Liver (tissue), 9 donors: ENCODE measurements around the gene PEAK1. TPM values are rescaled to one million over a fixed set of nuclear protein-coding genes. Genes with fewer than 3 reads are reported as not detected.

Experiments
- DNase-seq: peaks from one replicate; pipeline ENCODE4 v3.0.0-alpha.2; 2017; ENCODE audit warnings: low spot score
- H3K27ac ChIP-seq, 2 donors: one replicate each; pipeline ENCODE4 v1.7.0; 2013; ENCODE audit warnings: inconsistent platforms in 2 of 2, low read length in 2 of 2, control low read depth in 1 of 2, low read depth in 1 of 2, mild to moderate bottlenecking in 1 of 2
- H3K27me3 ChIP-seq, 4 donors: one replicate each; pipeline versions ENCODE4 v1.6.1 to v1.7.0; 2013; ENCODE audit warnings: low read length in 3 of 4, inconsistent platforms in 1 of 4, mild to moderate bottlenecking in 1 of 4, moderate library complexity in 1 of 4; ENCODE audit not compliant: control insufficient read depth in 4 of 4, insufficient read depth in 4 of 4
- H3K36me3 ChIP-seq, 4 donors: one replicate each; pipeline versions ENCODE4 v1.6.1 to v1.7.0; 2013; ENCODE audit warnings: low read length in 3 of 4, mild to moderate bottlenecking in 3 of 4, low read depth in 1 of 4, moderate library complexity in 1 of 4; ENCODE audit not compliant: control insufficient read depth in 4 of 4, insufficient read depth in 3 of 4
- H3K4me1 ChIP-seq, 4 donors: one replicate each; pipeline versions ENCODE4 v1.6.1 to v1.7.0; 2013; ENCODE audit warnings: low read length in 3 of 4, mild to moderate bottlenecking in 3 of 4, moderate library complexity in 1 of 4; ENCODE audit not compliant: control insufficient read depth in 4 of 4, insufficient read depth in 4 of 4
- H3K4me3 ChIP-seq, 3 donors: one replicate each; pipeline versions ENCODE4 v1.6.1 to v1.7.0; 2013; ENCODE audit warnings: low read length in 3 of 3, control low read depth in 1 of 3, low read depth in 1 of 3, mild to moderate bottlenecking in 1 of 3
- H3K9ac ChIP-seq, 2 donors: one replicate each; pipeline ENCODE4 v1.7.0; 2013; ENCODE audit warnings: low read length in 2 of 2, mild to moderate bottlenecking in 2 of 2, moderate library complexity in 2 of 2, control low read depth in 1 of 2, low read depth in 1 of 2
- H3K9me3 ChIP-seq, 4 donors: one replicate each; pipeline versions ENCODE4 v1.6.1 to v1.7.0; 2013; ENCODE audit warnings: low read length in 3 of 4; ENCODE audit not compliant: control insufficient read depth in 4 of 4
- ATF3 ChIP-seq: IDR thresholded peaks from 2 replicates; pipeline ENCODE4 v1.6.1; 2016; ENCODE audit warnings: antibody characterized with exemption
- CTCF ChIP-seq: fragments of 150-350 bp; IDR thresholded peaks from 2 replicates; pipeline ENCODE4 v1.5.1; 2017; ENCODE audit warnings: improper control_type of control experiment, low read depth, low read length; ENCODE audit not compliant: missing input control
- EGR1 ChIP-seq, 2 donors: IDR thresholded peaks; 2 replicates each; pipeline ENCODE4 v1.6.1; 2016 to 2018; ENCODE audit warnings: antibody characterized with exemption in 2 of 2, low read depth in 2 of 2
- FOXA1 ChIP-seq: IDR thresholded peaks from 2 replicates; pipeline ENCODE4 v1.6.1; 2016; ENCODE audit warnings: antibody characterized with exemption
- FOXA2 ChIP-seq: IDR thresholded peaks from 2 replicates; pipeline ENCODE4 v1.6.1; 2016; ENCODE audit warnings: antibody characterized with exemption
- GABPA ChIP-seq, 2 donors: IDR thresholded peaks in 1 of 2; conservative IDR thresholded peaks in 1 of 2; 2 replicates each; pipeline ENCODE4 v1.6.1; 2016; ENCODE audit warnings: antibody characterized with exemption in 2 of 2, mild to moderate bottlenecking in 1 of 2, moderate library complexity in 1 of 2
- HNF4A ChIP-seq, 2 donors: conservative IDR thresholded peaks; 2 replicates each; pipeline ENCODE4 v1.6.1; 2016; ENCODE audit warnings: antibody characterized with exemption in 2 of 2, mild to moderate bottlenecking in 2 of 2
- HNF4G ChIP-seq: IDR thresholded peaks from 2 replicates; pipeline ENCODE4 v1.6.1; 2016; ENCODE audit warnings: antibody characterized with exemption
- JUND ChIP-seq, 2 donors: IDR thresholded peaks; 2 replicates each; pipeline ENCODE4 v1.6.1; 2016; ENCODE audit warnings: antibody characterized with exemption in 2 of 2
- MAX ChIP-seq: IDR thresholded peaks from 2 replicates; pipeline ENCODE4 v1.6.1; 2016; ENCODE audit warnings: antibody characterized with exemption
- NR2F2 ChIP-seq: IDR thresholded peaks from 2 replicates; pipeline ENCODE4 v1.6.1; 2016; ENCODE audit warnings: antibody characterized with exemption
- RAD21 ChIP-seq, 2 donors: IDR thresholded peaks; 2 replicates each; pipeline ENCODE4 v1.6.1; 2016; ENCODE audit warnings: antibody characterized with exemption in 2 of 2, mild to moderate bottlenecking in 2 of 2
- REST ChIP-seq: IDR thresholded peaks from 2 replicates; pipeline ENCODE4 v1.6.1; 2016; ENCODE audit warnings: antibody characterized with exemption, mild to moderate bottlenecking
- RXRA ChIP-seq, 2 donors: IDR thresholded peaks; 2 replicates each; pipeline ENCODE4 v1.6.1; 2017 to 2018; ENCODE audit warnings: antibody characterized with exemption in 2 of 2, mild to moderate bottlenecking in 1 of 2
- SP1 ChIP-seq: IDR thresholded peaks from 2 replicates; pipeline ENCODE4 v1.6.1; 2018; ENCODE audit warnings: antibody characterized with exemption, mild to moderate bottlenecking
- TAF1 ChIP-seq: conservative IDR thresholded peaks from 2 replicates; pipeline ENCODE4 v1.6.1; 2016; ENCODE audit warnings: antibody characterized with exemption, mild to moderate bottlenecking
- YY1 ChIP-seq: IDR thresholded peaks from 2 replicates; pipeline ENCODE4 v1.6.1; 2016; ENCODE audit warnings: antibody characterized with exemption, mild to moderate bottlenecking
- ZBTB33 ChIP-seq: IDR thresholded peaks from 2 replicates; pipeline ENCODE4 v1.6.1; 2016; ENCODE audit warnings: antibody characterized with exemption
- WGBS: extraction: QIAGEN DNeasy Blood & Tissue Kit; methylation state at CpG from one replicate; pipeline ENCODE4 v1.1.7; 2013; 5-methylcytosine and 5-hydroxymethylcytosine counted together
- polyA plus RNA-seq, 2 donors: library from polyadenylated mRNA; stranded (reverse) in 1 of 2; unstranded in 1 of 2; fragments of 200-250 nt in 1 of 2; fragments of >200 nt in 1 of 2; fragmentation: Nextera tagmentation in 1 of 2; extraction: Ambion mirVana in 1 of 2; gene quantifications; one replicate each; pipeline versions ENCODE4 v1.2.1 to v1.2.3, GENCODE V29; 2013 to 2015
- total RNA-seq, 2 donors: library from RNA; depleted of rRNA; stranded (reverse); fragments of >200 nt; gene quantifications; one replicate each; pipeline ENCODE4 v1.2.3, GENCODE V29; 2014
- donor health status: healthy.
- donor health status: healthy.
- donor health status: healthy.
- donor health status: healthy.
- donor health status: healthy.

PEAK1 gene
- total and polyA plus RNA-seq, 4 donors = 1.8 to 14.9 (median 5.8) TPM

GRCh38 chr15:77412972-77413698 lies 6.8 kb downstream of the PEAK1 start (continued):
- TF ChIP-seq ZBTB33 (no peak), FOXA2 (no peak), HNF4A (conservative IDR thresholded peaks at IDR 0.05) (no peak), SP1 (no peak), RAD21 (IDR thresholded peaks at IDR 0.05) (no peak), FOXA1 (no peak), EGR1 (IDR thresholded peaks at IDR 0.05; ENCODE audit: low read depth in 2 of 2) (no peak), GABPA (IDR thresholded peaks at IDR 0.05 in 1 of 2, conservative IDR thresholded peaks at IDR 0.05 in 1 of 2) (no peak), JUND (IDR thresholded peaks at IDR 0.05) (no peak), NR2F2 (no peak)

GRCh38 chr15:77411619-77411976 lies 8.3 kb downstream of the PEAK1 start:
- TF ChIP-seq GABPA (IDR thresholded peaks at IDR 0.05 in 1 of 2, conservative IDR thresholded peaks at IDR 0.05 in 1 of 2) (no peak), RXRA (IDR thresholded peaks at IDR 0.05) (no peak), MAX (no peak), ATF3 (no peak), YY1 (no peak), HNF4A (conservative IDR thresholded peaks at IDR 0.05) (no peak), NR2F2 (no peak), EGR1 (IDR thresholded peaks at IDR 0.05; ENCODE audit: low read depth in 2 of 2) (no peak), FOXA1 (no peak), JUND (IDR thresholded peaks at IDR 0.05) (no peak), TAF1 (no peak), ZBTB33 (no peak), SP1 (no peak), HNF4G (no peak), RAD21 (IDR thresholded peaks at IDR 0.05) (no peak), CTCF (no peak), REST (no peak), FOXA2 (no peak)
- Histone ChIP-seq H3K4me3 (no peak overlapping the region), H3K4me1 (peaks cover 0 to 6% (median 3%) of the 10 kb centered on the region in 4 donors), H3K27ac (no peak overlapping the region), H3K36me3 (no peaks in the 10 kb centered on the region), H3K9me3 (no peaks in the 10 kb centered on the region), H3K27me3 (no peaks in the 10 kb centered on the region), H3K9ac (no peak overlapping the region)
- DNase-seq = no peak
- 93% methylated on average over 3 of the region's 3 CpGs for WGBS
